HL-60 (cell line): Measurements from ENCODE around the gene TMX2.

ENCODE experiments used
- CTCF ChIP-seq: IDR thresholded peaks from one replicate; pipeline ENCODE4 v1.5.1; 2011; ENCODE audit warnings: low read length, control low read depth, inconsistent platforms; ENCODE audit not compliant: insufficient read depth
- GABPA ChIP-seq: IDR thresholded peaks from 2 replicates; pipeline ENCODE4 v1.6.1; 2012; ENCODE audit warnings: low read depth
- POLR2AphosphoS5 ChIP-seq: IDR thresholded peaks from 2 replicates; pipeline ENCODE4 v1.6.1; 2012; ENCODE audit warnings: low read depth
- REST ChIP-seq: IDR thresholded peaks from 2 replicates; pipeline ENCODE4 v1.6.1; 2012; ENCODE audit warnings: low read depth; ENCODE audit not compliant: insufficient replicate concordance
- SPI1 ChIP-seq: IDR thresholded peaks from 2 replicates; pipeline ENCODE4 v1.6.1; 2012; ENCODE audit warnings: low read depth, mild to moderate bottlenecking, borderline replicate concordance

- TF ChIP-seq REST (no peak), CTCF (no peak), SPI1 (no peak), GABPA (no peak), POLR2AphosphoS5 (no peak)
Observed at GRCh38 chr11:57732661-57733060, 20.3 kb downstream of the TMX2 start.
